NCI-H1694 treated with DMSO at 0.1 percent for 48 hours (cell line): ENCODE data around the gene PRTG.
A peak's percentile ranks its signal among the peaks of the same experiment; 100 is the strongest.
"Not testable (repeated sequence)": the region's sequence is repeated elsewhere in the genome, so short reads cannot be mapped to it uniquely, and the experiment has no call there.

ENCODE experiments used
- DNase-seq: peaks from one replicate; lab custom pipeline; 2025; lab: John Stamatoyannopoulos, UW

PRTG gene

DNA sequence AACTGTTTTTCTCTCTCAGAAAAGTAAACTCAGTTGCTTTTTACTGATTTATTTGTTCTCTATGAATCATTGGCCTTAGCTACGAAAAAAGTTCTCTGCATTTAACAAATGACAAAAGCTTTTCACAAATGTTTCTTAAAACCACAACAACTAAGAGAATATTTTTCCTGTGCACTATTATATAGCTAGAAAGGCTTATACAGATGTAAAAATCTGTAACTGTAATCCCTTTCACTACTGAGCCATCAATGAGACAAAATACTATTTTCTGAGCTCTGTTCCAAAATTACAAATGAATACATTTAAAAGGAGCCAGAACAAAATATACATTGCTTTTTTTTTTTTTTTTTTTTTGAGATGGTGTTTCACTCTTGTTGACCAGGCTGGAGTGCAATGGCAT, 109.2 kb downstream of the PRTG start:
- no peak for DNase-seq

DNA sequence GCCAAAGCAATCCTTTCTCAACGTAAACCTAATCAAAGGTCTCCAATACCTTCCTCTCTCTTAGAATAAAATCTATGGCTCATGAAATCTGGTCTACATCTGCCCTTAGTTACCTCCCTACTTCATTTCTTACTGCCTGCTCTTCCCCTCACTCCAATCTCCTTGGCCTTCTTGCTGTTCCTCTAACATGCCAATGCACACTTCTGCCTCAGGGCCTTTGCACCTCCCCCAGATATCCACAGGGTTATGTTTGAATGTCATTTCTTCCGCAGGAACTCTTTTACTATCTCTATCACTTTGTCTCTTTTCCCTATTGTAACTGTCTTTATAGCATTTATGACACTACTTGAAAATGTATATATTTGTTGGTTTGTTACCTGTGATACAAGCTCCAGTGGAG, 110.5 kb downstream of the PRTG start:
- no peak for DNase-seq

DNA sequence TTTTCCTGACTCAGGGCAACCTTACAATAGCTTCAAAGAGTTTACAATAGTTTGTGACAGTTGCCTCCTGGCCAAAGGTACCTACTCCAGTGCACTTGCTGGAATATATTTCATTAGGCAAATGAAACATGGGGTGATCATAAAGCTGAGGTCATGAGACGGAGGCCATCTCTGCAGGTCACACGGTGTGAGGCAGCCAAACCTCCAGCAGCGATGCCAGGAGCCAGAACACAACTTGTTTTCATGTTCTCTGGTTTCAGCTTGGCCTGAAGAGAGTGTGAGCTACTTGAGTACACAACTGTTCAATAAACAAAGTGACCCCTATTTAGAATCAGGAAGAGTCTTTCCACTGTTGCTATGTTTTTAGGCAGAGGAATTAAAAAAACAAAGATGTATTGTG, 112.1 kb downstream of the PRTG start:
- DNase-seq = no peak

DNA sequence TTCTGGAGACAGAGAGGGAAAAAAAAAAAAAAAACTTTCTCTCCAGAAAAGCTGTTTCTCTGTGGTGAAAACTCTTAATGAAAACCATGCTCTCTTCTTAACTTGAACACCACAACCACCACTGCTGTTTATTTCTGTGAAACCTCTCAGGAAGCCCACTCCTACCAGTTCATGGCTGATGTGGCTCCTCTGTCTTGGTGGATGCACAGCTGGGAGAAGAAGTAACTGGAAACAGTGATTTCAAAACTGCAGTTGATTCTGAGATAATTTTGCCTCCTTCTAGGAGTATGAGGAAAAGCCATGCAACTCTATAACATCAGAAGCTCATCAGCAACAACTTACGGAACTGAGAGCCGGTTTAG, 114.6 kb downstream of the PRTG start:
- DNase-seq = no peak

DNA sequence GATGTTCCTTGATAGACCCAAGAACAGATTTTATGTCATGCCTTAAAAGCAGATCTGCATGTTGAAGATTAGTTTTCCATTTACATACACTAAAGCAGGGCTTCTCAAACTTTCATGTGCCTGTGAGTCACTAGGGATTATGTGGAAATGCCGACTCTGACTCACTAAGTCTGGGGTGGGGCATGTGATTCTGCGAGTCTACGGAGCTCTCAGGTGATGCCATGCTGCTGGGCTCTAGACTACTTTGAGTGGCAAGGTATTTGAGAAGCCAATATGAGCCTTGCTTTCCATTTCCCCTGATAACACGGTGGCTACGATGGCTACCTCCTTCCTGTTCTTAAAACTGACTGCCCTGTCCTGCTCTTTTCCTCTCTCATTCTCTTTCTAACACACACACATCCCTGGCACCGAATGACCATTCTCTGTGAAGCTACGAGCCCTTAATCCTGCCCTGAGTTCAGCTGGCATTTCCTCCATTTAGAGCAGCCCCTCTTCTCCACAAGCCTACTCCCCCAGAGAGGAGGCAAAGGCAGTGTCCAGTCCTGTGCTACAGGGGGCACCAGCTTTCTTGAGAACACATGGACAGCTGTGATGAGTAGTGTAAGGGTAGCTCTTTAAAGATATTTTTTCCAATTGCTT, 115.1 kb downstream of the PRTG start:
- no peak for DNase-seq

DNA sequence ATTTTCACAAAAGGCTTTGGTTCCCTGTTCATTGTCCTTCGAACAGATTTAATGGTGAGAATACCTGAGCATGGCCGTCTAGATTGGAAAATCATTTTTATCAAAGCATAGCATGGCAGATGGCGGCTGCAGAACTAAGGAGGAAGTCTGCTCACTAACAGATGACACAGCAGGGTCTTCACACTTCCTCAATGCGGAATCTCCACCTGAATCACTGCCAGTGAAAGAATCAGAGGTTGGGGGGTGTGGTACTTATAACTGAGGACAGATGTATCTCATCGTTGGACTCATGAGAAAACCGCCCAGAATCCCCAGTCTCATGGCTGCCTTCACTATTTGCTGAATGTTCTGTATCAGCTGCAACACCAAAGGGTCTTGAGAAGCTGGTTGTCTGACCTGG, 123.2 kb downstream of the PRTG start:
- DNase-seq = no peak

DNA sequence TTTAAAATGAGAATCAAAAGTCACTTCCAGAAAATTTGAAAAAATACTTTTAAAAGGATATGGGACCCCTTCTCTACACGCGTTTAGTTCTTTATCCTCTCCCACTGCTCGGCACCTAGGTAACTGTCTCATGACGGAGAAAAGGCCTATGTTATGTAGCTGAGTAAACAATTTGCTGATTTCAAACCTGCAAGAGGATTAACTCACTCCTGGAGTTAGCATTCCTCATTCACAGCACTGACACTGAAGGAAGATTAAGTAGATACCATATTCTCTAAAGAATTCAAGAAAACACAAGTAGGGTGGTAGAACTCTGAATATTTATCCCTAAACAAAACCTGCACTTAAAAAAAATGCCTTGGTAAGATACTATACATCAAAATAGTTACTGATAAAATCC, 124.6 kb downstream of the PRTG start:
- no peak for DNase-seq

DNA sequence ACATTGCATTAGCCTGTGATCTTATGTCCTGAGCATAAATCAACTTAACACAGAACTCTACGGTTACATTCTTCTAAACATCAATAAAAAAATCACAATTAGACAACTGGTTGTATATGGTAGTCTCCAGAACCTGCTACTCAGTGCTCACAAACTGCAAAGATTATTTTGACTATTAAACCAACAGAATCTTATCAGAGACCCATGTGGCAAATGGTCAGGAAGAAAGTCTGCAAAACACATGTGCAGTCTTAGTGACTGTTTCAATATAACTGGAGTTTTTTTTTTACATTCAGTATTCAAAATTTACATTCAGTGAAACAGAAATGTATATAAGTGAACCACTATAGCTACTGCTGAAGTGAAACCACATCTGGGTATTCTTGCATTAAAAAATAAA, 127.5 kb downstream of the PRTG start:
- DNase-seq = no peak

DNA sequence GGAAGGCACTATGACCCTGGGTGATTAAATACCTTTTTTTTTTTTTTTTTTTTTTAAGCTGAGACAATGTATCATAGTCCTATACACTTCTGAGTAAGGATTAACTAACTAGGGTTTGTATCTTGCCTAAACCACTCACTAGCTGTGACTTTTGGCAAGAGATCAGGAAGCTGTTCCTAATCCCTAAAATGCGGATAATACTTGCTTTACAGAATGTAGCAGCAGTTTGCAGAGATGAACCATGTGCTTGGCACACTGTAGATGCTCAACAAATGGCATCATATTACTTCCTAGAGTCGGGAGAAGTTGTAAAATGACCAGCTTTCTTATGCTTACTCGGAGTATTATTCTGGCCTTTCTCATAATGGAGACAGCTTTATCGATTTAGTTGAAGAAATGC, 129.2 kb downstream of the PRTG start:
- DNase-seq = no peak

DNA sequence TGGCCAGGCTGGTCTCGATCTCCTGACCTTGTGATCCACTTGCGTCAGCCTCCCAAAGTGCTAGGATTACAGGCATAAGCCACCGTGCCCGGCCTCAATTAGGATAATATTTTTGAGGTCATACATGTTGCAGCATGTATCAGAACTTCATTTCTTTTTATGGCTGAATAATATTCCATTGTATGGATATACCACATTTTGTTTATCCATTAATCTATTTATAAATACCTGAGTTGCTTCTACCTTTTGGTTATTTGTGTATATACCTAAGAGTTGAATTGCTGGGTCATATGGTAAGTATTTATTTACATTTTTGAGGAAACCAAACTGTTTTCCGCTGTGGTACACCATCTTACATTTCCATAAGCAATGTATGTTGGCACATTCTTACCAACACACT, 136.7 kb downstream of the PRTG start:
- DNase-seq = no peak

DNA sequence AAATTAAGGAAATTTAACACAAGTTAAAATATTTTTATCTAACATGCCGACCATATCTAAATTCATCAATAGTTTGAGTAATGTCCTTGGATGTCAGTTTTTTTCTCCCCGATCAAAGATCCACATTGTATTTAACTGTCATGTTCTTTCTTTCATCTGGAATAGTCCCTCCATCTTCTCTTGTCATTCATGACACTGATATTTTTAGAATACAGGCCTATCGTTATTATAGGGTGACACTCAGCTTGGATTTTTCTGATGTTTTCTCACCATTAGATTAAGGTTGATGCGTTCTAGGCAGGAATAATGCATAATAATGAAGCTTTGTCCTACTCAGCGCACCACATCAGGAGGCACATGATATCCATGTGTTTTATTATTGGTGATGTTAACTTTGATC, 141.6 kb downstream of the PRTG start:
- no peak for DNase-seq

DNA sequence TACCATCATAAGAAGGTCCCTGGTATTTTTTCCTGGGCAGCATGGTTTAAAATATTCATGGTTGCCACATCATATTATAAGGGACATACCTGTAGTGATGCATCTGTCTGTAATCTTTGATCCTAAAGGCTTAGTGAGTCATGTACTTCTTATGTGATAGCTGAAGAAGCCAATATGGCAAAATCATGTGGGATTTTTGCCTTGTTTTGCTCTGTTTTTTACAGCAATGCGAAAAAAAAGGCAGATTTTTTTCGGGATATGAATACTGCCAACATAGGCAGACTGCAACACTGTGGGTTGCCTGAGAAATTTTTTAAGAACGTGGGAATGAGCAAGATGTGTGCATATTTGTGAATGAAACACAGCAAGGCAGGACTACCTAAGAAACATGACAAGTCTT, 143.5 kb downstream of the PRTG start:
- no peak for DNase-seq

DNA sequence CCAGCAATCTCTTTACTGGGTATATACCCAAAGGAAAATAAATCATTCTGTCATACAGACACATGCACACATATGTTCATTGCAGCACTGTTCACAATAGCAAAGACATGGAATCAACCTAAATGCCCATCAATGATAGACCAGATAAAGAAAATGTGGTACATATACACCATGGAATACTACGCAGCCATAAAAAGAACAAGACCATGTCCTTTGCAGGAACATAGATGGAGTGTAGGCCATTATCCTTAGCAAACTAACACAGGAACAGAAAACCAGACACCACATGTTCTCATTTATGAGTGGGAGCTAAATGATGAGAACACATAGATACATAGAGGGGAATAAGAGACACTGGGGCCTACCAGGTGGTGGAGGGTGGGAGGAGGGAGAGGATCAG, 149.9 kb downstream of the PRTG start:
- not testable (repeated sequence) for DNase-seq

DNA sequence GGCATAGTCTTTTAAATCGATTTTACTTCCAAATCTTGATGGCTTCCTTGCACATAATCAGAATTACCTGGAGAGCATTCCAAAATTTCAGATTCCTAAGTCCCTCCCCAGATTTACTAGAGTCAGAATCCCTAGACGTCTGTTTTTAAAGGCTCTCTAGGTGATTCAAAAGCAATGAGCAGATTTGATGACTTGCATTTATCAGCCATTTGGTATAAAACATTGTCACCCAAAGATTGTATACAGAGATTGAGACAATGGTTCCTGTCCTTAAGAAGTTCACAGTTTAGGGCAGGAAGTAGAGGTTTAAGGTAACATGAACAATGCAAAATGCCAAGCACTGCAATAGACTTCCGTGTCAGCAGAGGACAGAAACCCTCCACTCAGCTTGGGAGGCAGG, 152.2 kb downstream of the PRTG start:
- DNase-seq = no peak

DNA sequence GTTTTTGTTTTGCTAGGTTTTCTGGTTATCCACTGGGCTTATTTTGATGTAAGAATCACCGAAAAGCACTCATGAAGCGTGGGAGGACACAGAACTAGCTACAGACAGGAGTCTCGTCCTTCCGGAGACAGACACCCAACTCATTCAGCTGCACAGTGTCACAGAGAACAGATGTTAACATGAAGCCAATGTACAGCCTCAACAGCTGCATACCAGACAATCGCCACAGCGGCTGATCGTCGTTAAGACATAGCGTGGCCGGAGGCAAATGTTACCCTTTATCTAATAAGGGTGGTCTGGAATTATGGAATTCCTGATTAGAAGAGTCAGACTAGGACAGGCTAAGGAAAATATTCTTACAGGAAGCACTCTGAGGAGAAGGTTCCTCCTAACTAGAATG, 153.7 kb downstream of the PRTG start:
- DNase-seq = no peak

DNA sequence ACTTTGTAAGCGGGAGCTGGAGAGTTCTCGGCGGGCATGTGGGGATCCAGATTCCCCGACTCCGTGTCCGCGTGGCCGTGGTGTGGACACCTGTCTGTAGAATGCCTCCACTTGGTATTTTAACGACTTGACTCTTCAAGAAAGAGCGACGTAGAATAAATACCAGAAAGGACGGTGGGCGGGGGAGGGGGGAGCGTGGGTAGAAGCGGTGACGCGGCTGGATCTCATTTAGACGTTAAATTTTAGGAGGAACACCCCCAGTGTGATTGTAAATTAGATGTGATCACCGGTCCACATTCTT, 154.2 kb downstream of the PRTG start:
- DNase-seq = no peak

DNA sequence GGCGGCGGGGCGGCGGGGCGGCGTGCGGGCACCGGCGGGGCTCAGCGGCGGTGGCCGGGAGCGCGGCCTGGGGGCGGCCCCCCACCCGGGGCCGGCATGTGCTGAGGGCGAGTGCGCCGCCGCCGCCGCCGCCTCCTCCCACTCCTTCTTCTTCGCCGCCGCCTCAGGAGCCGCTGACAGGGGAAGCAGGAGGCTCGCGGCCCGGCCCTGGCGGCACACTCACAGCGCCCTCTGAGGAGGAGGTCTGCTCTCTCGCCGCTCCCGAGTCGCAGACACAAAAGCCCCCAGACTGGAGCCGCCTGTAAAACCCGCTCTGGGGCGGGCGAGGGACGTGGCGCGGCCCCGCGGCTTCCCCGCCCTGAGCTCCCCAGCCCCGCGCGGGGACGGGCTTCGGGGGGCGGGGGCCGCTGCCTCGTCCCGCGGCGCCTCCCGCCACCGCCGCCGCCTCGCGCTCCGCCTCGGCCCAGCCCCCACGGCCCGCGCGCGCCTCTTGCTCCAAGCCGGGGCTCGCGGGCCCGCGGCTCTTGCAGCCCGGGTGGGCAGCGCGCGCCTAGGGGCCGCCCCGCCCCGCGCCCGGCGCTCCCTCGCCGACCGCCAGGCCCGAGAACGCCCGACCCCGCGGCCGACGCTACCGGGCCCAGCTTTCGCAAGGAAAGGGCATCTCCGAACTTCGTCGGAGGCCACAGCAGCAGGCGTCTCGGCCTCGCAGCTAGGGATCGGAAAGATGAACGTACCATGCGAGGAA, 154.7 kb downstream of the PRTG start, which contains the start of gene PYGO1:
TSS of gene PYGO1 (minus strand) at position 276 of the 745 bp plus-strand sequence. CDS start 462 bp downstream, outside the sequence.
- peak; percentile 8 for DNase-seq

DNA sequence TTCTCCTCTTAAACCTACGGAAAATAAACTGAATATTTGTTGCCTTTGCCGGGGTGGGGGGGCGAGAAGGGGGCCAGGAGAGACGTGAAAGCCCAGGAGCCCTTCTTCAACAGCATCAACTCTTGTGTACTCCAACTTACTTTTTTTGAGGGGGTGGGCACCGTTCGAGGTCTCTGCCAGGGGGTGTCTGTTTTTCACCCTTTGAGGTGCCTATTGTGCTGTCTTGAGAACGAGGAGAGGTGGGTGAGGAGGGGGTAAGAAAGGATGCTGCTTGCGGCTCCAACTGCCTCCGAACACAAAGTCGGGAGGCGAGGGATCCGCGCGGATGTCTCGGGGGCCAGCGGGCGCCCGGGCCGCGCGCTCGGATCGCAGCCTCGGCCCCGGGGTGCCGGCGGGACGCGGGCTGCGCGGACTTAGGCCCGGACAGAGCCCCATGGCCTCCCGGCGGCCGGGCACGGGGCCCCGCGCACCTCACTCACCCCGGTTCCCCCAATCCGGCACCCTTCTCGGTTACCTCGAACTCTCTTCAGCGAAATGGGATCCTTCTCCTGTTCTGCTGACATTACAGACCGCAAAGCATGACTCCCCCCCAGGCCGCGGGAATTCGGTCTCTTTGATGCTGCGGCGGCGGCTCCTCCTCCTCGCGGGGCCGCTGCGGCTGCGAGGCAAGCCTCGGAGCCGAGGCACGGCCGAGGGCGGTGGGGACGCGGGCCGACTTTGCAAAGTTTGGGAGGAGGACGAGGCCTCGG, 155.5 kb downstream of the PRTG start:
- no peak for DNase-seq

DNA sequence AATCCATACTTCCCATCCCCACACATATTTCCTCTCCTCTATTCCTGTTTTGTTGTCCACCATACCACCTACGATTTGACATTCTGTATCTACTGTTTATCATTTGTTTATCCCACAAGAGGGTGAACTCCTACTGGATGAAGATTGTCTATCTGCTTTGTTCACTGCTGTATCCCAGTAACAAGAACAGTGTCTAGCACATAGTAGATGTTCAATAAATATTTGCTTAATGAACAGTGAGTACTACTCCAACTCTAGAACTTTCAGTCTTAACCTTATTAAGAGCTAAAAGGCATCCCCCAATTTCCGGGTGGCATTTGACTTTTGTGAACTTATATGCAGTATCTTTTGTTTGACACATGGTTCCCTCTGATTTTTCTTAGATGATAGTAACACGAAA, 156.1 kb downstream of the PRTG start:
- no peak for DNase-seq

DNA sequence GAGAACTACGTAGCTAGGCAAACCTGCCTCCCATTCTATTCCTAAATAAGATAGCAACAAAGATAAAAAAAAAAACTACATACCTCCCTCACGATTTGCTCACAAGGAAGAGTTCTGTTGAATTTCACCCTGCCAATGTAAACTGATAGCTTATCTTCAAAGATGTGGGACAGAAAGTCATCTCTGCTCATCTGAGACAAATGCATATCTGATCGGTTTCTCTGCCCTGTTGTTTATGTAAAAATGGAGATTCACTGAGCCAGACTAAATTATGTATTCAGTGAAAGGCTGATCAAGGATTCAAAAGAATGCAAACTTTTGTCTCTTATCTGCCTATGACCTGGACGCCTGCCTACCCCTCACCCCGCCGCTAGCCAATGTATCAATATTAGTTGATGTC, 166.0 kb downstream of the PRTG start:
- DNase-seq = no peak

DNA sequence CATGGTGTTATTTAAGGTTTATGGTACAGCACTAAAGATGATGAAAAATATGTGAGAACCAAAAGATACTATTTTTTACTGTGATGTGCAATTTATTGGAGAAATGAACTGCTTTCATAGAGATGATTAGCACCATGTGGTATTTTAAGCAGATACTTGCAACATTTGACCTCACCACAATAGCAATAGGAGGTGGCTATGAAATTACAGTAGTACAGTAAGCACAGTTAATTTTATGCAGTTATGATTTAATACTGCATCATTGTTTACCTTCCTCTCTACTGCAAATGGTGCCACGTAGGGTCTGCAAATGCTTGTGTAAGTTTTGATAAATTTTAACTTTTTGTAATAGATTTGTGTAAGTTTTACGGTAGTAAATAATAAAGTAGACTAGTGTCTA, 168.9 kb downstream of the PRTG start:
- DNase-seq = no peak

DNA sequence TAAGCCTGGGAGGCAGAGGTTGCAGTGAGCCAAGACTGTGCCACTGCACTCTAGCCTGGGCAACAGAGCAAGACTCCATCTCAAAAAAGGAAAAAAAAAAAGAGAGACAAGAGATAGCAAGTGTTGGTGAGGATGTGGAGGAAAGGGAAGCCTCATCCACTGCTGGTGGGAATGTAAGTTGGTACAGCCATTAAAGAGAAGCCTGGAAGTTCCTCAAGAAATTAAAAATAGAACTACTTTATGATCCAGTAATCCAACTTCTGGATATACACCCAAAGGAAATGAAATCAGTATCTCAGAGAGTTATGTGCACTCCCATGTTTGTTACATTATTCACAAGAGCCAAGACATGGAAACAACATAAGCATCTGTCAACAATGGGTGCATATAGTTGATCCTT, 169.7 kb downstream of the PRTG start:
- no peak for DNase-seq

DNA sequence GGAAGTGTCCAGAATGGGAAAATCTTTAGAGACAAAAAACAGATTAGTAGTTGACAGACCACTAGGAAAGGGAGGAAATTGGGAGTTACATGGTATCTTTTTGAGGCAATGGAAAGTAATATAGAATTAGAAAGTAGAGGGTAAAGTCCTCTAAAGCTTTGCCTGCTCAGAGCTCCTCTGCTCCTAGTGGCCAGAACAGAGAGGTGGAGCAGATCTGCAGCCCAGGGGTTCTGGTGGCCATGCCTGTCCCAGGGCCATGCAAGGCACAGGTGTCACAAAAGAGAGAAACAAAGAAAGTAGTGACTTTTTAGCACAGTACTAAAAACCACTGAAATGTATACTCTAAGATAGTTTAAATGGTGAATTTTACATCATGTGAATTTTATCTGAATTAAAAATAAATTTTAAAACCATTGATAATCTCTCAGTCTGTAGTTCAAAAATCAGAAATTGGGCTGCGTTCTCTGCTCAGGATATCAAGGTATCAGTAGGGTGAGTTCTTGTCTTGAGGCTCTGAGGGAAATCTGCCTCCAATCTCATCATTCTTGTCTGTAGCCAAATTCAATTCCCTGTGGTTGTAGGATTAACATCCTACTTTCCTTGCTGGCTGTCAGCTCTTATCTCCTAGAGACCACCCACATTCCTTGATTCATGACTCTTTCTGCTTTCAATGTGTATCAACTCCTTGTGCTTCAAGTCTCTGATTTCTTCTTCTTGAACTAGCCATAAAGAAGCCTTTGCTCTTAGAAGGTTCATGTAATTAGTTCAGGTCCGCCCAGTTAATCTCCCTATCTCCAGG, 178.4 kb downstream of the PRTG start:
- no peak for DNase-seq
